GM23338 (cell line): ENCODE results near the gene GAPDH. TPM values are rescaled to one million over a fixed set of nuclear protein-coding genes. Genes with fewer than 3 reads are reported as not detected.

Experiments
- ATAC-seq: fragments of 200-7000 bp; cut with Tn5 transposase; 3 replicates; pipeline ENCODE4 v1.9.1; 2020
- DNase-seq: peaks from one replicate; pipeline ENCODE4 v3.0.0-alpha.2; 2015; ENCODE audit warnings: low spot score
- H2AFZ ChIP-seq: fragments of 200-600 bp; sonication (generic); 2 replicates; pipeline ENCODE4 v1.8.0; 2016; ENCODE audit warnings: antibody characterized with exemption, mild to moderate bottlenecking, moderate library complexity
- H3F3A ChIP-seq: fragments of 200-600 bp; sonication (generic); replicated peaks from 2 replicates; pipeline ENCODE4 v1.8.0; 2017; ENCODE audit warnings: antibody characterized with exemption, mixed run types, low read depth
- H3K27ac ChIP-seq: fragments of 200-600 bp; sonication (generic); 2 replicates; pipeline ENCODE4 v1.6.1; 2016; ENCODE audit warnings: low read depth
- H3K27me3 ChIP-seq: fragments of 200-600 bp; sonication (generic); 2 replicates; pipeline ENCODE4 v1.8.0; 2016; ENCODE audit warnings: mild to moderate bottlenecking, mixed run types, moderate library complexity; ENCODE audit not compliant: insufficient read depth
- H3K36me3 ChIP-seq: fragments of 200-600 bp; sonication (generic); 2 replicates; pipeline ENCODE4 v1.8.0; 2016; ENCODE audit warnings: mild to moderate bottlenecking; ENCODE audit not compliant: insufficient read depth
- H3K4me1 ChIP-seq: fragments of 200-600 bp; sonication (generic); 2 replicates; pipeline ENCODE4 v1.8.0; 2016; ENCODE audit warnings: mild to moderate bottlenecking, moderate library complexity; ENCODE audit not compliant: insufficient read depth
- H3K4me2 ChIP-seq: fragments of 200-600 bp; sonication (generic); 2 replicates; pipeline ENCODE4 v1.7.1; 2017; ENCODE audit warnings: mixed run types
- H3K4me3 ChIP-seq: fragments of 200-600 bp; sonication (generic); 2 replicates; pipeline ENCODE4 v1.6.1; 2016; ENCODE audit warnings: mixed run types
- H3K79me2 ChIP-seq: fragments of 200-600 bp; sonication (generic); replicated peaks from 2 replicates; pipeline ENCODE4 v1.8.0; 2017; ENCODE audit warnings: mild to moderate bottlenecking; ENCODE audit not compliant: insufficient read depth
- H3K9me2 ChIP-seq: fragments of 200-600 bp; sonication (generic); 2 replicates; pipeline ENCODE4 v1.8.0; 2017; ENCODE audit not compliant: insufficient read depth
- H4K20me1 ChIP-seq: fragments of 200-600 bp; sonication (generic); replicated peaks from 2 replicates; pipeline ENCODE4 v1.8.0; 2017; ENCODE audit warnings: mild to moderate bottlenecking; ENCODE audit not compliant: insufficient read depth
- H3K27ac Mint-ChIP-seq: 2 replicates; pipeline ENCODE4 v1.8.0; 2020; ENCODE audit warnings: inconsistent platforms, mild to moderate bottlenecking, moderate library complexity, mixed read lengths
- H3K27me3 Mint-ChIP-seq: 3 replicates; pipeline ENCODE4 v1.8.0; 2022; ENCODE audit warnings: low read depth, mild to moderate bottlenecking, moderate library complexity, mixed read lengths, inconsistent platforms; ENCODE audit not compliant: insufficient read depth, poor library complexity
- H3K36me3 Mint-ChIP-seq: 3 replicates; pipeline ENCODE4 v1.8.0; 2021; ENCODE audit warnings: low read depth, mild to moderate bottlenecking, inconsistent platforms, moderate library complexity, mixed read lengths
- H3K4me1 Mint-ChIP-seq: 3 replicates; pipeline ENCODE4 v1.8.0; 2020; ENCODE audit warnings: mild to moderate bottlenecking, inconsistent platforms, mixed read lengths
- H3K4me3 Mint-ChIP-seq: 3 replicates; pipeline ENCODE4 v1.8.0; 2021; ENCODE audit warnings: moderate library complexity, mild to moderate bottlenecking, inconsistent platforms, mixed read lengths
- H3K9me3 Mint-ChIP-seq: 3 replicates; pipeline ENCODE4 v1.8.0; 2020; ENCODE audit warnings: moderate library complexity, mild to moderate bottlenecking, inconsistent platforms, mixed read lengths
- CREB1 ChIP-seq: fragments of 250-450 bp; sonication (Bioruptor Pico); IDR thresholded peaks from 2 replicates; pipeline ENCODE4 v1.5.0; 2020; ENCODE audit warnings: low read depth, mild to moderate bottlenecking, moderate library complexity
- EZH2 ChIP-seq: fragments of 200-600 bp; sonication (generic); IDR thresholded peaks from one replicate; pipeline ENCODE4 v1.8.0; 2017; ENCODE audit warnings: antibody characterized with exemption, mild to moderate bottlenecking, low read depth; ENCODE audit not compliant: unreplicated experiment
- EZH2phosphoT487 ChIP-seq: fragments of 200-600 bp; sonication (generic); IDR thresholded peaks from one replicate; pipeline ENCODE4 v1.8.1; 2018; ENCODE audit warnings: antibody characterized with exemption; ENCODE audit not compliant: unreplicated experiment
- JUNB ChIP-seq: IDR thresholded peaks from one replicate; pipeline ENCODE4 v1.6.1; 2016; ENCODE audit warnings: antibody characterized with exemption; ENCODE audit not compliant: unreplicated experiment
- NANOG ChIP-seq: IDR thresholded peaks from 2 replicates; pipeline ENCODE4 v1.6.1; 2016; ENCODE audit warnings: antibody characterized with exemption, borderline replicate concordance
- POLR2AphosphoS5 ChIP-seq: IDR thresholded peaks from 2 replicates; pipeline ENCODE4 v1.6.1; 2016; ENCODE audit warnings: antibody characterized with exemption, low read depth
- STAT1 ChIP-seq: IDR thresholded peaks from one replicate; pipeline ENCODE4 v1.6.1; 2016; ENCODE audit warnings: antibody characterized with exemption; ENCODE audit not compliant: unreplicated experiment
- ZNF114 ChIP-seq: fragments of 250-450 bp; sonication (Bioruptor Pico); IDR thresholded peaks from 2 replicates; pipeline ENCODE4 v1.5.0; 2020; ENCODE audit warnings: mild to moderate bottlenecking, moderate library complexity
- ZNF331 ChIP-seq: fragments of 250-450 bp; sonication (Bioruptor Pico); IDR thresholded peaks from 2 replicates; pipeline ENCODE4 v1.5.0; 2020; ENCODE audit warnings: low read depth, mild to moderate bottlenecking, moderate library complexity
- polyA plus RNA-seq: library from polyadenylated mRNA; unstranded; fragments of >200 nt; fragmentation: Nextera tagmentation; extraction: Ambion mirVana; gene quantifications from 2 replicates; pipeline ENCODE4 v1.2.1, GENCODE V29; 2016
- total RNA-seq: library from RNA; depleted of rRNA; stranded (reverse); fragments of >200 nt; shearing (Covaris generic); gene quantifications from 2 replicates; pipeline ENCODE4 v1.2.3, GENCODE V29; 2014
- TF ChIP-seq, protein P1 (sequence below): IDR thresholded peaks from one replicate; pipeline ENCODE4 v1.6.1; 2018; ENCODE audit warnings: antibody characterized with exemption; ENCODE audit not compliant: unreplicated experiment
- TF ChIP-seq, protein P2 (sequence below): fragments of 250-450 bp; sonication (Bioruptor Pico); IDR thresholded peaks from 2 replicates; pipeline ENCODE4 v1.5.0; 2020; ENCODE audit warnings: mild to moderate bottlenecking, moderate library complexity
- TF ChIP-seq, protein P3 (sequence below): IDR thresholded peaks from 2 replicates; pipeline ENCODE4 v1.6.1; 2016; ENCODE audit warnings: antibody characterized with exemption
- TF ChIP-seq, protein P4 (sequence below), 2 experiments: fragments of 200-600 bp in 1 of 2; sonication (generic) in 1 of 2; conservative IDR thresholded peaks; 2 replicates each; pipeline versions ENCODE4 v1.5.1 to v1.6.1; 2016 to 2017; ENCODE audit warnings: antibody characterized with exemption in 2 of 2, low read depth in 2 of 2, mild to moderate bottlenecking in 2 of 2, moderate library complexity in 1 of 2

GAPDH gene
- total and polyA plus RNA-seq, 2 experiments from 2014 or later, result 5,853 to 6,219 TPM

DNA sequence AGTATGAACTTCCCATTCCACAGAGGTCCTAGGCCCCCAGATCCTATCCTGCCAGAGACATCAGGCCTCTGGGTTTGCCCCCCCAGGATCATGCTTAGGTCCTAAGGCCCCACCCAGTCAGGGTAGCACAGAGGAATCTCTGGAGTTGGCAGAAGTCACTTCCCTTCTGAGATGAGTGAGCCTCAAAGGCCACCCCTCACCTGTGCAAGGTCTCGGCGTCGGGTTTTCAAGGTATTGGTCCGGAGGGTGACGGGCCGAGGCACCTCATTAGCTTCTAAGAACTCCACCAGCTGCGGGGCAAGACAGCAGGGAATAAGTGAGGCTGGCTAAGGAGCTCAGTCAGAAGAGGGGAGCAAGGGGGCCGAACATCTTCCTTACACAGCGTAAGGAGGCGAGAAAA, 28.6 kb downstream of the GAPDH start:
- peaks cover 9% of the 10 kb centered on the region for H3K27me3 Mint-ChIP-seq
- peaks cover 92% of the 10 kb centered on the region for H3K36me3 Mint-ChIP-seq
- Histone ChIP-seq H3F3A (peaks cover 52% of the 10 kb centered on the region), H3K27ac (no peak overlapping the region), H3K27me3 (no peaks in the 10 kb centered on the region), H2AFZ (no peak overlapping the region), H3K4me2 (no peak overlapping the region), H3K79me2 (peaks cover 23% of the 10 kb centered on the region), H4K20me1 (peaks cover 23% of the 10 kb centered on the region), H3K36me3 (peaks cover 76% of the 10 kb centered on the region), H3K4me1 (peaks cover 5% of the 10 kb centered on the region; the same call in 1 of the 2 replicates), H3K4me3 (no peak overlapping the region), H3K9me2 (no peaks in the 10 kb centered on the region)
- DNase-seq, result no peak
- peak overlapping the region; percentile 19; the same call in 1 of the 3 replicates for H3K4me3 Mint-ChIP-seq
- TF ChIP-seq POLR2AphosphoS5 (no peak), JUNB (no peak), NANOG (no peak), ZNF331 (no peak), CREB1 (CRISPR knock-in tag) (no peak), EZH2 (no peak), EZH2phosphoT487 (no peak), ZNF114 (CRISPR knock-in tag) (no peak), STAT1 (no peak)
- TF ChIP-seq, protein P1, sequence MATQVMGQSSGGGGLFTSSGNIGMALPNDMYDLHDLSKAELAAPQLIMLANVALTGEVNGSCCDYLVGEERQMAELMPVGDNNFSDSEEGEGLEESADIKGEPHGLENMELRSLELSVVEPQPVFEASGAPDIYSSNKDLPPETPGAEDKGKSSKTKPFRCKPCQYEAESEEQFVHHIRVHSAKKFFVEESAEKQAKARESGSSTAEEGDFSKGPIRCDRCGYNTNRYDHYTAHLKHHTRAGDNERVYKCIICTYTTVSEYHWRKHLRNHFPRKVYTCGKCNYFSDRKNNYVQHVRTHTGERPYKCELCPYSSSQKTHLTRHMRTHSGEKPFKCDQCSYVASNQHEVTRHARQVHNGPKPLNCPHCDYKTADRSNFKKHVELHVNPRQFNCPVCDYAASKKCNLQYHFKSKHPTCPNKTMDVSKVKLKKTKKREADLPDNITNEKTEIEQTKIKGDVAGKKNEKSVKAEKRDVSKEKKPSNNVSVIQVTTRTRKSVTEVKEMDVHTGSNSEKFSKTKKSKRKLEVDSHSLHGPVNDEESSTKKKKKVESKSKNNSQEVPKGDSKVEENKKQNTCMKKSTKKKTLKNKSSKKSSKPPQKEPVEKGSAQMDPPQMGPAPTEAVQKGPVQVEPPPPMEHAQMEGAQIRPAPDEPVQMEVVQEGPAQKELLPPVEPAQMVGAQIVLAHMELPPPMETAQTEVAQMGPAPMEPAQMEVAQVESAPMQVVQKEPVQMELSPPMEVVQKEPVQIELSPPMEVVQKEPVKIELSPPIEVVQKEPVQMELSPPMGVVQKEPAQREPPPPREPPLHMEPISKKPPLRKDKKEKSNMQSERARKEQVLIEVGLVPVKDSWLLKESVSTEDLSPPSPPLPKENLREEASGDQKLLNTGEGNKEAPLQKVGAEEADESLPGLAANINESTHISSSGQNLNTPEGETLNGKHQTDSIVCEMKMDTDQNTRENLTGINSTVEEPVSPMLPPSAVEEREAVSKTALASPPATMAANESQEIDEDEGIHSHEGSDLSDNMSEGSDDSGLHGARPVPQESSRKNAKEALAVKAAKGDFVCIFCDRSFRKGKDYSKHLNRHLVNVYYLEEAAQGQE, result no peak
- TF ChIP-seq, protein P2, sequence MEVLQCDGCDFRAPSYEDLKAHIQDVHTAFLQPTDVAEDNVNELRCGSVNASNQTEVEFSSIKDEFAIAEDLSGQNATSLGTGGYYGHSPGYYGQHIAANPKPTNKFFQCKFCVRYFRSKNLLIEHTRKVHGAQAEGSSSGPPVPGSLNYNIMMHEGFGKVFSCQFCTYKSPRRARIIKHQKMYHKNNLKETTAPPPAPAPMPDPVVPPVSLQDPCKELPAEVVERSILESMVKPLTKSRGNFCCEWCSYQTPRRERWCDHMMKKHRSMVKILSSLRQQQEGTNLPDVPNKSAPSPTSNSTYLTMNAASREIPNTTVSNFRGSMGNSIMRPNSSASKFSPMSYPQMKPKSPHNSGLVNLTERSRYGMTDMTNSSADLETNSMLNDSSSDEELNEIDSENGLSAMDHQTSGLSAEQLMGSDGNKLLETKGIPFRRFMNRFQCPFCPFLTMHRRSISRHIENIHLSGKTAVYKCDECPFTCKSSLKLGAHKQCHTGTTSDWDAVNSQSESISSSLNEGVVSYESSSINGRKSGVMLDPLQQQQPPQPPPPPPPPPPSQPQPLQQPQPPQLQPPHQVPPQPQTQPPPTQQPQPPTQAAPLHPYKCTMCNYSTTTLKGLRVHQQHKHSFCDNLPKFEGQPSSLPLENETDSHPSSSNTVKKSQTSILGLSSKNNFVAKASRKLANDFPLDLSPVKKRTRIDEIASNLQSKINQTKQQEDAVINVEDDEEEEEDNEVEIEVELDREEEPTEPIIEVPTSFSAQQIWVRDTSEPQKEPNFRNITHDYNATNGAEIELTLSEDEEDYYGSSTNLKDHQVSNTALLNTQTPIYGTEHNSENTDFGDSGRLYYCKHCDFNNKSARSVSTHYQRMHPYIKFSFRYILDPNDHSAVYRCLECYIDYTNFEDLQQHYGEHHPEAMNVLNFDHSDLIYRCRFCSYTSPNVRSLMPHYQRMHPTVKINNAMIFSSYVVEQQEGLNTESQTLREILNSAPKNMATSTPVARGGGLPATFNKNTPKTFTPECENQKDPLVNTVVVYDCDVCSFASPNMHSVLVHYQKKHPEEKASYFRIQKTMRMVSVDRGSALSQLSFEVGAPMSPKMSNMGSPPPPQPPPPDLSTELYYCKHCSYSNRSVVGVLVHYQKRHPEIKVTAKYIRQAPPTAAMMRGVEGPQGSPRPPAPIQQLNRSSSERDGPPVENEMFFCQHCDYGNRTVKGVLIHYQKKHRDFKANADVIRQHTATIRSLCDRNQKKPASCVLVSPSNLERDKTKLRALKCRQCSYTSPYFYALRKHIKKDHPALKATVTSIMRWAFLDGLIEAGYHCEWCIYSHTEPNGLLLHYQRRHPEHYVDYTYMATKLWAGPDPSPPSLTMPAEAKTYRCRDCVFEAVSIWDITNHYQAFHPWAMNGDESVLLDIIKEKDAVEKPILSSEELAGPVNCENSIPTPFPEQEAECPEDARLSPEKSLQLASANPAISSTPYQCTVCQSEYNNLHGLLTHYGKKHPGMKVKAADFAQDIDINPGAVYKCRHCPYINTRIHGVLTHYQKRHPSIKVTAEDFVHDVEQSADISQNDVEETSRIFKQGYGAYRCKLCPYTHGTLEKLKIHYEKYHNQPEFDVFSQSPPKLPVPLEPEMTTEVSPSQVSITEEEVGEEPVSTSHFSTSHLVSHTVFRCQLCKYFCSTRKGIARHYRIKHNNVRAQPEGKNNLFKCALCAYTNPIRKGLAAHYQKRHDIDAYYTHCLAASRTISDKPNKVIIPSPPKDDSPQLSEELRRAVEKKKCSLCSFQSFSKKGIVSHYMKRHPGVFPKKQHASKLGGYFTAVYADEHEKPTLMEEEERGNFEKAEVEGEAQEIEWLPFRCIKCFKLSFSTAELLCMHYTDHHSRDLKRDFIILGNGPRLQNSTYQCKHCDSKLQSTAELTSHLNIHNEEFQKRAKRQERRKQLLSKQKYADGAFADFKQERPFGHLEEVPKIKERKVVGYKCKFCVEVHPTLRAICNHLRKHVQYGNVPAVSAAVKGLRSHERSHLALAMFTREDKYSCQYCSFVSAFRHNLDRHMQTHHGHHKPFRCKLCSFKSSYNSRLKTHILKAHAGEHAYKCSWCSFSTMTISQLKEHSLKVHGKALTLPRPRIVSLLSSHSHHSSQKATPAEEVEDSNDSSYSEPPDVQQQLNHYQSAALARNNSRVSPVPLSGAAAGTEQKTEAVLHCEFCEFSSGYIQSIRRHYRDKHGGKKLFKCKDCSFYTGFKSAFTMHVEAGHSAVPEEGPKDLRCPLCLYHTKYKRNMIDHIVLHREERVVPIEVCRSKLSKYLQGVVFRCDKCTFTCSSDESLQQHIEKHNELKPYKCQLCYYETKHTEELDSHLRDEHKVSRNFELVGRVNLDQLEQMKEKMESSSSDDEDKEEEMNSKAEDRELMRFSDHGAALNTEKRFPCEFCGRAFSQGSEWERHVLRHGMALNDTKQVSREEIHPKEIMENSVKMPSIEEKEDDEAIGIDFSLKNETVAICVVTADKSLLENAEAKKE (CRISPR knock-in tag), result no peak
- TF ChIP-seq, protein P3, sequence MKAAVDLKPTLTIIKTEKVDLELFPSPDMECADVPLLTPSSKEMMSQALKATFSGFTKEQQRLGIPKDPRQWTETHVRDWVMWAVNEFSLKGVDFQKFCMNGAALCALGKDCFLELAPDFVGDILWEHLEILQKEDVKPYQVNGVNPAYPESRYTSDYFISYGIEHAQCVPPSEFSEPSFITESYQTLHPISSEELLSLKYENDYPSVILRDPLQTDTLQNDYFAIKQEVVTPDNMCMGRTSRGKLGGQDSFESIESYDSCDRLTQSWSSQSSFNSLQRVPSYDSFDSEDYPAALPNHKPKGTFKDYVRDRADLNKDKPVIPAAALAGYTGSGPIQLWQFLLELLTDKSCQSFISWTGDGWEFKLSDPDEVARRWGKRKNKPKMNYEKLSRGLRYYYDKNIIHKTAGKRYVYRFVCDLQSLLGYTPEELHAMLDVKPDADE, result no peak
- TF ChIP-seq, protein P4, sequence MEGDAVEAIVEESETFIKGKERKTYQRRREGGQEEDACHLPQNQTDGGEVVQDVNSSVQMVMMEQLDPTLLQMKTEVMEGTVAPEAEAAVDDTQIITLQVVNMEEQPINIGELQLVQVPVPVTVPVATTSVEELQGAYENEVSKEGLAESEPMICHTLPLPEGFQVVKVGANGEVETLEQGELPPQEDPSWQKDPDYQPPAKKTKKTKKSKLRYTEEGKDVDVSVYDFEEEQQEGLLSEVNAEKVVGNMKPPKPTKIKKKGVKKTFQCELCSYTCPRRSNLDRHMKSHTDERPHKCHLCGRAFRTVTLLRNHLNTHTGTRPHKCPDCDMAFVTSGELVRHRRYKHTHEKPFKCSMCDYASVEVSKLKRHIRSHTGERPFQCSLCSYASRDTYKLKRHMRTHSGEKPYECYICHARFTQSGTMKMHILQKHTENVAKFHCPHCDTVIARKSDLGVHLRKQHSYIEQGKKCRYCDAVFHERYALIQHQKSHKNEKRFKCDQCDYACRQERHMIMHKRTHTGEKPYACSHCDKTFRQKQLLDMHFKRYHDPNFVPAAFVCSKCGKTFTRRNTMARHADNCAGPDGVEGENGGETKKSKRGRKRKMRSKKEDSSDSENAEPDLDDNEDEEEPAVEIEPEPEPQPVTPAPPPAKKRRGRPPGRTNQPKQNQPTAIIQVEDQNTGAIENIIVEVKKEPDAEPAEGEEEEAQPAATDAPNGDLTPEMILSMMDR (conservative IDR thresholded peaks at IDR 0.05; ENCODE audit: low read depth in 2 of 2), result no peak
- H3K9me3 Mint-ChIP-seq, result no peaks in the 10 kb centered on the region
- H3K4me1 Mint-ChIP-seq, result peaks cover 8% of the 10 kb centered on the region
- no peak for ATAC-seq
- no peak overlapping the region; the same call in 1 of the 2 replicates for H3K27ac Mint-ChIP-seq
